Omental fat pad (tissue), 4 donors: ENCODE data around the gene CS. TPM values are rescaled to one million over a fixed set of nuclear protein-coding genes. Genes with fewer than 3 reads are reported as not detected.
"Not testable (repeated sequence)": the region's sequence is repeated elsewhere in the genome, so short reads cannot be mapped to it uniquely, and the experiment has no call there.

Experiments used
- ATAC-seq: fragments of 150-250 bp; one replicate; pipeline ENCODE4 v1.9.1; 2016; ENCODE audit warnings: mild to moderate bottlenecking, moderate library complexity; ENCODE audit not compliant: low FRiP score
- DNase-seq: peaks from one replicate; pipeline ENCODE4 v3.0.0-alpha.2; 2019; ENCODE audit warnings: low spot score
- total RNA-seq, 4 donors: library from RNA; depleted of rRNA; stranded (reverse); fragments of >200 nt; gene quantifications; one replicate each; pipeline ENCODE4 v1.1.0, GENCODE V29; 2016
- TF ChIP-seq, protein P1 (sequence below), 3 donors: fragments of 450-650 bp; IDR thresholded peaks; one replicate each; pipeline ENCODE4 v1.5.1; 2016 to 2017; ENCODE audit warnings: antibody characterized with exemption in 3 of 3, mild to moderate bottlenecking in 3 of 3, moderate library complexity in 2 of 3

CS gene
- 100 to 1,000 TPM; 143 to 210 (median 194) TPM for total RNA-seq

DNA sequence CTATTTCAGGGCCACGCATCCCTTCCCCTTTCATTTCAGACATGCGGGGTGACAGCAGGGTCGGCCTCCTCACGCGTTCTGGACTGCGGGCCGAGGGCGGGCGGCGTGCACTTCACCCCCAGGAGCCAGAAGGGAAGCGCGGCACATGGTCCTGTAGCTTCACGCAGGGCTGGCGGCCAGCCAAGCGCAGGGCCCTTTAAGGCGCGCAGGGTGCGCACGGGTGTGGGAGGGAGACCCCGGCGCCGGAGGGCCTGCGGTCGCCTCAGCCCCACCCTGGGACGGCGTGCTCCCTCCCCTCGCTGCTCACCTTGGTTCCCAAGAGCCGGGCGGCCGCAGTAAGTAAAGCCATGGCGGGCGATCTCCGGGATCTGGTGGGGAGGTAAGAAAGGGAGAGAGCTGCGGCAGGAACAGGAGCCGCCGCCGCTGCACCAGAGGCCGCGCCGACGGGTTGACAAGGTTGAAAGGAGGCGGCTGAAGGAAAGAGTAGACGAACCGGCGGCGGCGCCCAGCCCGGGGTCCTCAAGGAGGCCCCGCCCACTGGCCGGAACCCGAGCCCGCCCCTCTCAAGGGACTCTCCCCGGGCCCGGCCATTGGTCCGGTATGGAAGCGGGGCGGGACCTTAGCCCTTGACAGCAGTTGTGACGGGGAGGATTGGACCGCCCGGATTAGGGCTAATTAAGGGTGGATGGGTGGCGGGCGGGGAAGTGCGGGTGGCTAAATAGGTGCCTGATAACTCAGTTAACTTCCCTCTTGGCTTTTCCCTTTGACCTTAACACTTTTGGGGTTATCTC lies at the start of gene CS:
Gene CS, minus strand, starts transcription at position 478 of the 791 bp plus-strand sequence. Its CDS starts 129 bp downstream, at position 349.
- TF ChIP-seq, protein P1, sequence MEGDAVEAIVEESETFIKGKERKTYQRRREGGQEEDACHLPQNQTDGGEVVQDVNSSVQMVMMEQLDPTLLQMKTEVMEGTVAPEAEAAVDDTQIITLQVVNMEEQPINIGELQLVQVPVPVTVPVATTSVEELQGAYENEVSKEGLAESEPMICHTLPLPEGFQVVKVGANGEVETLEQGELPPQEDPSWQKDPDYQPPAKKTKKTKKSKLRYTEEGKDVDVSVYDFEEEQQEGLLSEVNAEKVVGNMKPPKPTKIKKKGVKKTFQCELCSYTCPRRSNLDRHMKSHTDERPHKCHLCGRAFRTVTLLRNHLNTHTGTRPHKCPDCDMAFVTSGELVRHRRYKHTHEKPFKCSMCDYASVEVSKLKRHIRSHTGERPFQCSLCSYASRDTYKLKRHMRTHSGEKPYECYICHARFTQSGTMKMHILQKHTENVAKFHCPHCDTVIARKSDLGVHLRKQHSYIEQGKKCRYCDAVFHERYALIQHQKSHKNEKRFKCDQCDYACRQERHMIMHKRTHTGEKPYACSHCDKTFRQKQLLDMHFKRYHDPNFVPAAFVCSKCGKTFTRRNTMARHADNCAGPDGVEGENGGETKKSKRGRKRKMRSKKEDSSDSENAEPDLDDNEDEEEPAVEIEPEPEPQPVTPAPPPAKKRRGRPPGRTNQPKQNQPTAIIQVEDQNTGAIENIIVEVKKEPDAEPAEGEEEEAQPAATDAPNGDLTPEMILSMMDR (IDR thresholded peaks at IDR 0.05), result no peak
- peak; percentile 95 for DNase-seq
- ATAC-seq, result peak; percentile 99

- no peak for DNase-seq
These were observed 48.6 kb upstream of the CS start for GRCh38 chr12:56348776-56349175.

DNA sequence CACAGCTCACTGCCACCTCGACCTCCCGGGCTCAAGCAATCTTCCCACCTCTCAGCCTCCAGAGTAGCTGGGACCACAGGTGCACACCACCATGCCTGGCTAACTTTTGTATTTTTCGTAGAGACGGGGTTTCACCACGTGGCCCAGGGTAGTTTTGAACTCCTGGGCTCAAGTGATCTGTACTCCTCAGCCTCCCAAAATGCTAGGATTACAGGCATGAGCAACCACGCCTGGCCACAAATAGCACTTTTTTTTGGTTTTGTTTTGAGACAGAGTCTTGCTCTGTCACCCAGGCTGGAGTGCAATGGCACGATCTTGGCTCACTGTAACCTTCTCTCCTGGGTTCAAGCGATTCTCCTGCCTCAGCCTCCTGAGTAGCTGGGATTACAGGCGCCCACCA lies 47.1 kb upstream of the CS start:
- ATAC-seq, DNase-seq: not testable (repeated sequence)

More at GRCh38 chr12:56348776-56349175, 48.6 kb upstream of the CS start:
- ATAC-seq, result no peak
- TF ChIP-seq, protein P1 (IDR thresholded peaks at IDR 0.05), result no peak

GRCh38 chr12:56346675-56347074 lies 46.5 kb upstream of the CS start:
- TF ChIP-seq, protein P1 (IDR thresholded peaks at IDR 0.05), result no peak
- no peak for ATAC-seq
- DNase-seq, result no peak

DNA sequence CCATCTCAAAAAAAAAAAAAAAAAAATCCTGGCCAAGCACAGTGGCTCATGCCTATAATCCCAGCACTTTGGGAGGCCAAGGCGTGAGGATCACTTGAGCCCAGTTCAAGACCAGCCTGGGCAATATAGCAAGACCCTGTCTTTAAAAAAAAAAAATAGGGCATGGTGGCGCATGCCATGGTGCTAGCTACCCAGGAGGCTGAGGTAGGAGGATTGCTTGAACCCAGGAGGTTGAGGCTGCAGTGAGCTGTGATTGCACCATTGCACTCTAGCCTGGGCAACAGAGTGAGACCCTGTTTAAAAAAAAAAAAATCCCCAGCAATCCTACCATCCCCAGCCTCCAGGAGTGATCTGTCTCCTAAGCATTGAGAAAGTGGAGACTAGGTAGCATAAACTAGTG lies 42.2 kb upstream of the CS start:
- not testable (repeated sequence) for ATAC-seq, DNase-seq

- DNase-seq (no peak), ATAC-seq (no peak)
- TF ChIP-seq, protein P1 (IDR thresholded peaks at IDR 0.05), result no peak
These were observed 41.5 kb upstream of the CS start for GRCh38 chr12:56341616-56342015.

DNA sequence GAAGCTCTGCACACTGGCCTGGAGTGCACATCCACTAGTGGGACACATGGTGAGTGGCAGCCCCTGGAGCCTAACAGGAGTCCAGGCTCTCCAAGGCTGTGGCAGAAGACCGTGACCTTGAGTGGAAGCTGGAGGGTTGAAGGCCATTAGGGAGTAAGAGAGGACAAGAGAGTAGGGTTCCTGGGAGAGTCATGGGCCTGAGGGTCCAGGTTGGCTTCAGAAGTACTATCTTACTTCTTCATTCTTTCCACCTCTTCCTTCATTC lies 39.0 kb upstream of the CS start:
- TF ChIP-seq, protein P1 (IDR thresholded peaks at IDR 0.05), result no peak
- DNase-seq, result no peak
- no peak for ATAC-seq

- no peak for DNase-seq
- TF ChIP-seq, protein P1 (IDR thresholded peaks at IDR 0.05), result no peak
- no peak for ATAC-seq
These were observed 38.4 kb upstream of the CS start, which contains the start of gene IL23A for GRCh38 chr12:56338308-56339157. Gene IL23A (plus strand): TSS chr12:56338884. CDS start chr12:56339045, 161 bp downstream.
